H1 (cell line): ENCODE results near the gene NSUN2. TPM values are rescaled to one million over a fixed set of nuclear protein-coding genes. Genes with fewer than 3 reads are reported as not detected.

Source experiments
- CTCF ChIA-PET: fragments of 300-600 bp; sonication (Branson Sonifier 250); formaldehyde crosslinking; loops from one replicate; lab custom pipeline; 2021; ENCODE audit not compliant: partially characterized antibody; lab: Charles Lee
- POLR2A ChIA-PET: fragments of 300-600 bp; sonication (Branson Sonifier 250); formaldehyde crosslinking; loops from one replicate; lab custom pipeline; 2021; ENCODE audit warnings: inconsistent platforms; ENCODE audit not compliant: partially characterized antibody; lab: Charles Lee
- DNase-seq, 2 experiments: peaks; one replicate each; pipeline versions ENCODE4 v3.0.0 to v3.0.0-alpha.2; 2010 to 2022; ENCODE audit warnings: low spot score in 2 of 2, low read depth in 1 of 2, mixed read lengths in 1 of 2
- FAIRE-seq: peaks from 2 replicates; lab custom pipeline; 2011; peaks lifted over from hg19 to GRCh38; lab: Jason Lieb, UNC
- H2AFZ ChIP-seq: 2 replicates; pipeline ENCODE4 v1.8.1; 2012; ENCODE audit warnings: low read length, inconsistent platforms
- H2AK5ac ChIP-seq: 2 replicates; pipeline ENCODE4 v1.6.1; 2013; ENCODE audit warnings: low read depth, low read length
- H2BK120ac ChIP-seq: replicated peaks from 2 replicates; pipeline ENCODE3; 2013; ENCODE audit warnings: low read depth, low read length, inconsistent platforms
- H2BK12ac ChIP-seq: 2 replicates; pipeline ENCODE4 v1.6.1; 2013; ENCODE audit warnings: low read depth, low read length
- H2BK15ac ChIP-seq: 2 replicates; pipeline ENCODE4 v1.6.1; 2013; ENCODE audit warnings: low read length
- H2BK20ac ChIP-seq: 2 replicates; pipeline ENCODE4 v1.6.1; 2013; ENCODE audit warnings: low read length
- H2BK5ac ChIP-seq: 2 replicates; pipeline ENCODE4 v1.6.1; 2013; ENCODE audit warnings: low read depth, low read length
- H3K14ac ChIP-seq: 2 replicates; pipeline ENCODE4 v1.6.1; 2013; ENCODE audit warnings: inconsistent platforms; ENCODE audit not compliant: insufficient read length
- H3K18ac ChIP-seq: 2 replicates; pipeline ENCODE4 v1.6.1; 2013; ENCODE audit warnings: low read length; ENCODE audit errors: extremely low read depth
- H3K23ac ChIP-seq: 2 replicates; pipeline ENCODE4 v1.6.1; 2013; ENCODE audit warnings: inconsistent platforms; ENCODE audit not compliant: insufficient read length
- H3K23me2 ChIP-seq: 2 replicates; pipeline ENCODE4 v1.6.1; 2013; ENCODE audit warnings: low read depth, low read length
- H3K27ac ChIP-seq: 2 replicates; pipeline ENCODE4 v1.6.1; 2011; ENCODE audit warnings: low read depth, low read length, inconsistent platforms
- H3K27me3 ChIP-seq, 4 experiments: replicated peaks in 1 of 4; 1 replicate in 1 of 4; 2 replicates in 3 of 4; pipeline versions ENCODE4 v1.6.1 to v1.8.1; 2011 to 2013; ENCODE audit warnings: low read length in 3 of 4, mild to moderate bottlenecking in 3 of 4, inconsistent platforms in 2 of 4, mixed read lengths in 2 of 4, moderate library complexity in 1 of 4; ENCODE audit not compliant: control insufficient read depth in 3 of 4, insufficient read depth in 3 of 4; ENCODE audit errors: extremely low read depth in 1 of 4
- H3K36me3 ChIP-seq, 4 experiments: 2 replicates each; pipeline versions ENCODE4 v1.6.1 to v1.8.1; 2011 to 2013; ENCODE audit warnings: mild to moderate bottlenecking in 4 of 4, low read length in 3 of 4, moderate library complexity in 2 of 4, control low read depth in 1 of 4, inconsistent platforms in 1 of 4; ENCODE audit not compliant: insufficient read depth in 4 of 4, control insufficient read depth in 2 of 4
- H3K4ac ChIP-seq: replicated peaks from 2 replicates; pipeline ENCODE3; 2013; ENCODE audit warnings: low read length, low read depth, mixed read lengths, inconsistent platforms; ENCODE audit not compliant: insufficient read length
- H3K4me1 ChIP-seq, 4 experiments: replicated peaks in 1 of 4; 1 replicate in 1 of 4; 2 replicates in 3 of 4; pipeline versions ENCODE4 v1.6.1 to v1.8.1; 2011 to 2013; ENCODE audit warnings: low read length in 3 of 4, inconsistent platforms in 2 of 4, mixed read lengths in 1 of 4; ENCODE audit not compliant: insufficient read depth in 4 of 4, control insufficient read depth in 3 of 4
- H3K4me2 ChIP-seq, 2 experiments: 2 replicates each; pipeline versions ENCODE4 v1.6.1 to v1.8.1; 2011 to 2013; ENCODE audit warnings: low read depth in 2 of 2, low read length in 2 of 2, control low read depth in 1 of 2, inconsistent platforms in 1 of 2, mild to moderate bottlenecking in 1 of 2; ENCODE audit not compliant: insufficient read depth in 1 of 2
- H3K4me3 ChIP-seq, 4 experiments: fragments of 200-600, 300-600 bp in 1 of 4; sonication (generic), shearing (Covaris generic), sonication (Bioruptor Twin) in 1 of 4; 2 replicates each; pipeline versions ENCODE4 v1.5.1 to v1.8.1; 2011 to 2016; ENCODE audit warnings: low read length in 4 of 4, low read depth in 3 of 4, control low read depth in 2 of 4, inconsistent platforms in 2 of 4, mild to moderate bottlenecking in 2 of 4, mixed read lengths in 1 of 4, moderate library complexity in 1 of 4; ENCODE audit not compliant: insufficient read depth in 2 of 4; ENCODE audit errors: extremely low read depth in 1 of 4
- H3K56ac ChIP-seq: replicated peaks from 2 replicates; pipeline ENCODE3; 2013; ENCODE audit warnings: low read depth, mild to moderate bottlenecking, mixed read lengths, low read length, inconsistent platforms; ENCODE audit not compliant: insufficient read length
- H3K79me1 ChIP-seq: 2 replicates; pipeline ENCODE4 v1.6.1; 2013; ENCODE audit warnings: low read depth, low read length, control low read depth
- H3K79me2 ChIP-seq, 2 experiments: 2 replicates each; pipeline versions ENCODE4 v1.6.1 to v1.8.1; 2012 to 2013; ENCODE audit warnings: low read length in 2 of 2, mild to moderate bottlenecking in 2 of 2, inconsistent platforms in 1 of 2; ENCODE audit not compliant: insufficient read depth in 2 of 2, control insufficient read depth in 1 of 2
- H3K9ac ChIP-seq, 4 experiments: replicated peaks in 1 of 4; 1 replicate in 1 of 4; 2 replicates in 3 of 4; pipeline versions ENCODE4 v1.6.1 to v1.8.1; 2011 to 2013; ENCODE audit warnings: low read depth in 3 of 4, low read length in 3 of 4, control low read depth in 2 of 4, mild to moderate bottlenecking in 2 of 4, moderate library complexity in 2 of 4, inconsistent platforms in 1 of 4; ENCODE audit errors: extremely low read depth in 1 of 4
- H3K9me3 ChIP-seq, 2 experiments: 2 replicates each; pipeline versions ENCODE4 v1.6.1 to v1.8.1; 2012 to 2013; ENCODE audit warnings: mild to moderate bottlenecking in 2 of 2, moderate library complexity in 2 of 2, control low read depth in 1 of 2, inconsistent platforms in 1 of 2, low read depth in 1 of 2, low read length in 1 of 2, mixed read lengths in 1 of 2; ENCODE audit not compliant: insufficient read depth in 2 of 2
- H4K20me1 ChIP-seq, 2 experiments: replicated peaks in 1 of 2; 2 replicates each; pipeline versions ENCODE3 to v1.8.1; 2011 to 2013; ENCODE audit warnings: inconsistent platforms in 2 of 2, low read length in 2 of 2, mild to moderate bottlenecking in 1 of 2; ENCODE audit not compliant: insufficient read depth in 2 of 2, control insufficient read depth in 1 of 2
- H4K5ac ChIP-seq: 2 replicates; pipeline ENCODE4 v1.6.1; 2013; ENCODE audit warnings: low read length, low read depth, mixed read lengths, inconsistent platforms; ENCODE audit not compliant: insufficient read length
- H4K8ac ChIP-seq: 2 replicates; pipeline ENCODE4 v1.8.0; 2013; ENCODE audit warnings: mild to moderate bottlenecking, moderate library complexity, low read length, inconsistent platforms; ENCODE audit not compliant: insufficient read depth; ENCODE audit errors: extremely low read depth
- H4K91ac ChIP-seq: replicated peaks from 2 replicates; pipeline ENCODE3; 2013; ENCODE audit warnings: low read length, mixed read lengths, inconsistent platforms; ENCODE audit not compliant: insufficient read length
- RAD21 ChIP-seq, 2 experiments: IDR thresholded peaks in 1 of 2; conservative IDR thresholded peaks in 1 of 2; 2 replicates each; pipeline ENCODE4 v1.6.1; 2011; ENCODE audit warnings: low read depth in 2 of 2, low read length in 2 of 2, improper control_type of control experiment in 1 of 2, inconsistent platforms in 1 of 2, mild to moderate bottlenecking in 1 of 2, moderate library complexity in 1 of 2
- WGBS, 2 experiments: shearing (Covaris generic) in 1 of 2; methylation state at CpG; one replicate each; pipeline versions ENCODE4 v1.1.6 to v1.1.7; 2013 to 2015; ENCODE audit warnings: low lambda C conversion rate in 2 of 2, mixed read lengths in 2 of 2, inconsistent platforms in 1 of 2, low coverage in 1 of 2, missing lambda C conversion rate in 1 of 2; ENCODE audit not compliant: insufficient replicate concordance in 2 of 2, insufficient coverage in 1 of 2, insufficient read length in 1 of 2; ENCODE audit errors: extremely low coverage in 1 of 2, missing lambda C conversion rate in 1 of 2; 5-methylcytosine and 5-hydroxymethylcytosine counted together
- polyA plus RNA-seq, 7 experiments: library from polyadenylated mRNA; depleted of rRNA in 3 of 7; stranded (reverse) in 5 of 7; unstranded in 2 of 7; fragments of >200 nt in 5 of 7; fragments of 200-250 nt in 2 of 7; gene quantifications; 1 replicate in 5 of 7; 2 replicates in 1 of 7; 4 replicates in 1 of 7; pipeline versions ENCODE4 v1.2.1 to v1.2.3, GENCODE V29; 2011 to 2013; ENCODE audit warnings: missing spikeins in 2 of 7, mixed read lengths in 2 of 7
- total RNA-seq: library from RNA; stranded (reverse); fragmentation: NEBNext Ultra II Directional; extraction: Animal tissue kit (Norgen Biotek cat#: 25700); gene quantifications from 2 replicates; pipeline ENCODE4 v1.2.1, GENCODE V29; 2021

Gene NSUN2
- total and polyA plus RNA-seq, 2 of the 8 experiments (the other 6 are each of a cell fraction or from before 2014, with no cell fraction given): 47.3 to 94.7 TPM

DNA sequence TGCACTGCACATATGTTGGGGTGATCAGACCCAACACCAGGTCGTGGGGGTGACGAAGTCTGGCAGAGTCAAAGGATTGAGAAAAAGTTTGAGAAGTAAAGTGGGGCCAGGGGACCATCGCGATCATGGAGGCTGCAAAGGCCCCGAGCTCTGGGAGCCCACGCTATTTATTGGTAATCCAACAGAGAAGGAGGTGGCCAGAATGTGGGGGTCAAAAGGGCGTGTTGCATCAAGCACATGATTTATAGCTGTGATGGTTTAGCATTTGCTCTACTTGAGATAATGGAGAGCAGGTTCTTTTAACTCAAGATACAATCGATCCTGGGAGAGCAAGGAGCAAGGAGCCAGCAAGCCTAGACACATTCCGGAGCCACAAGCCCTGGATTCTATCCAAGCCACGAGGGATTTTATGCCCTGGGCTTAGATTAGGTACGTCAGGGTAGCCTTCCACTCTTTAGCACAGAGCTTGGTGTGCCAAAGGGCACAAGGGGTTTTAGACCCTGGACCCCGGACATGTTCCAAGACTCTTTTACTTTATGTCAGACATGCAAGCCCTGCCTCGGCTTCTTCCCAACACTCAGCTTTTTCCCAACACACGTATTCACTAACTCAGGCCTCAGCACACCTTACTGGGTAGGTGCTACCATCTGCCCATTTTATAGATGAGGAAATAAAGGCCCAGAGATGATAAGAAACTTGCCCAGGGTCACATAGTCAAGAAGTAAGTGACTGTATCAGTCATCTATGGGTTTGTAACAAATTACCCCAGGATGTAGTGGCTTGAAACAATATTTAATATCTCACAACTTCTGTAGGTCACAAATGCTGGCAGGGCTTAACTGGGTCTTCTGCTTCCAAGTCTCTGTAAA lies 39.5 kb downstream of the NSUN2 start:
- no peak for TF ChIP-seq RAD21 (IDR thresholded peaks at IDR 0.05 in 1 of 2, conservative IDR thresholded peaks at IDR 0.05 in 1 of 2; ENCODE audit: low read depth in 2 of 2, low read length in 2 of 2)
- Histone ChIP-seq H4K91ac (no peak overlapping the region), H4K5ac (no peak overlapping the region), H3K79me2 (no peaks in the 10 kb centered on the region), H3K79me1 (no peaks in the 10 kb centered on the region), H2BK20ac (no peak overlapping the region), H3K4me1 (no peaks in the 10 kb centered on the region), H3K4me2 (no peak overlapping the region), H2BK5ac (no peak overlapping the region), H3K36me3 (peaks cover 0 to 14% (median 4%) of the 10 kb centered on the region in 4 experiments; a peak in 6 of 8 replicates), H4K8ac (no peak overlapping the region), H2BK15ac (no peak overlapping the region), H3K56ac (no peak overlapping the region), H2BK12ac (no peak overlapping the region), H4K20me1 (peaks cover 0 to under 1% of the 10 kb centered on the region in 2 experiments), H3K4me3 (no peak overlapping the region), H3K9me3 (no peaks in the 10 kb centered on the region), H3K18ac (no peak overlapping the region), H2AK5ac (no peak overlapping the region), H2AFZ (no peak overlapping the region), H3K27me3 (no peaks in the 10 kb centered on the region), H2BK120ac (no peak overlapping the region), H3K23ac (no peak overlapping the region), H3K9ac (no peak overlapping the region), H3K14ac (no peak overlapping the region), H3K23me2 (no peaks in the 10 kb centered on the region), H3K4ac (no peak overlapping the region), H3K27ac (no peak overlapping the region)
- ChIA-PET CTCF (interaction anchor here (1.2 kb wide), 1 partner anchor 20 kb away, joined by 3 read pairs; no protein-coding TSS in a partner anchor), POLR2A (interaction anchor here (0.9 to 1.5 kb wide), 4 partner anchors 8 to 135 kb away, joined by 3 to 4 read pairs (median 3); partner anchors contain the start of genes NSUN2 and SRD5A1)
- FAIRE-seq (no peak), DNase-seq (no peak)
- WGBS, 2 experiments: 87% methylated on average over 13 of the region's 14 CpGs; no CpG with 5 or more reads in 1 of the 2 experiments
